Smooth muscle cell (in vitro differentiated cells): ENCODE measurements around the gene INO80. TPM values are rescaled to one million over a fixed set of nuclear protein-coding genes. Genes with fewer than 3 reads are reported as not detected.
"Not testable (repeated sequence)": the region's sequence is repeated elsewhere in the genome, so short reads cannot be mapped to it uniquely, and the experiment has no call there.

ENCODE experiments used
- DNase-seq: peaks from one replicate; lab custom pipeline; 2025; ENCODE audit not compliant: unreplicated experiment; lab: John Stamatoyannopoulos, UW
- H2AFZ ChIP-seq: fragments of 200-600 bp; sonication (generic); 2 replicates; pipeline ENCODE4 v1.6.0; 2016; ENCODE audit warnings: antibody characterized with exemption, low read depth, mild to moderate bottlenecking
- H3F3A ChIP-seq: fragments of 200-600 bp; sonication (generic); 2 replicates; pipeline ENCODE4 v1.6.0; 2017; ENCODE audit warnings: antibody characterized with exemption, low read depth
- H3K27ac ChIP-seq: fragments of 200-600 bp; sonication (generic); 2 replicates; pipeline ENCODE4 v1.5.1; 2016; ENCODE audit warnings: low read depth, mild to moderate bottlenecking
- H3K27me3 ChIP-seq: fragments of 200-600 bp; sonication (generic); 2 replicates; pipeline ENCODE4 v1.6.1; 2016; ENCODE audit warnings: low read depth, mild to moderate bottlenecking
- H3K36me3 ChIP-seq: fragments of 200-600 bp; sonication (generic); 2 replicates; pipeline ENCODE4 v1.5.1; 2016; ENCODE audit warnings: low read depth
- H3K4me1 ChIP-seq: fragments of 200-600 bp; sonication (generic); 2 replicates; pipeline ENCODE4 v1.5.1; 2016; ENCODE audit warnings: low read depth
- H3K4me2 ChIP-seq: fragments of 200-600 bp; sonication (generic); 2 replicates; pipeline ENCODE4 v1.6.0; 2016; ENCODE audit warnings: mild to moderate bottlenecking
- H3K4me3 ChIP-seq: fragments of 200-600 bp; sonication (generic); 2 replicates; pipeline ENCODE4 v1.5.1; 2016; ENCODE audit warnings: mild to moderate bottlenecking
- H3K79me2 ChIP-seq: fragments of 200-600 bp; sonication (generic); 2 replicates; pipeline ENCODE4 v1.6.0; 2016; ENCODE audit warnings: low read depth, mild to moderate bottlenecking
- H3K9ac ChIP-seq: fragments of 200-600 bp; sonication (generic); 2 replicates; pipeline ENCODE4 v1.6.0; 2016; ENCODE audit warnings: low read depth
- H3K9me3 ChIP-seq: fragments of 200-600 bp; sonication (generic); replicated peaks from 2 replicates; pipeline ENCODE4 v1.5.1; 2016; ENCODE audit warnings: low read depth
- H4K20me1 ChIP-seq: fragments of 200-600 bp; sonication (generic); 2 replicates; pipeline ENCODE4 v1.6.0; 2016; ENCODE audit warnings: low read depth
- CTCF ChIP-seq: fragments of 200-600 bp; sonication (generic); IDR thresholded peaks from 2 replicates; pipeline ENCODE4 v1.5.1; 2017; ENCODE audit warnings: borderline replicate concordance, mild to moderate bottlenecking, antibody characterized with exemption; ENCODE audit not compliant: insufficient read depth, poor library complexity, severe bottlenecking
- WGBS: methylation state at CpG from one replicate; pipeline ENCODE4 v1.1.7; 2016; ENCODE audit warnings: low lambda C conversion rate; 5-methylcytosine and 5-hydroxymethylcytosine counted together
- polyA plus RNA-seq: library from polyadenylated mRNA; unstranded; fragments of >200 nt; fragmentation: Nextera tagmentation; extraction: Ambion mirVana; gene quantifications from 2 replicates; pipeline ENCODE4 v1.2.1, GENCODE V29; 2016
- total RNA-seq: library from RNA; depleted of rRNA; stranded (reverse); fragments of >200 nt; gene quantifications from 2 replicates; pipeline ENCODE4 v1.2.3, GENCODE V29; 2014

INO80 gene
- total and polyA plus RNA-seq, 2 experiments from 2014 or later = 4.4 to 8.3 TPM

GRCh38 chr15:41150279-41150678, 34.2 kb upstream of the INO80 start:
- Histone ChIP-seq H3K9me3 (no peaks in the 10 kb centered on the region), H3K9ac (no peak overlapping the region), H3K4me3 (no peak overlapping the region), H3F3A (no peaks in the 10 kb centered on the region), H2AFZ (no peak overlapping the region), H3K36me3 (no peaks in the 10 kb centered on the region), H3K79me2 (no peaks in the 10 kb centered on the region), H4K20me1 (no peaks in the 10 kb centered on the region), H3K4me1 (no peaks in the 10 kb centered on the region), H3K27me3 (no peaks in the 10 kb centered on the region), H3K27ac (no peak overlapping the region), H3K4me2 (no peak overlapping the region)
- TF ChIP-seq CTCF = no peak
- WGBS = 86% methylated on average over 4 of the region's 4 CpGs
- DNase-seq = no peak

GRCh38 chr15:41148065-41148464, 32.0 kb upstream of the INO80 start:
- H2AFZ ChIP-seq = no peak overlapping the region
- H3K36me3 ChIP-seq = no peaks in the 10 kb centered on the region
- H3K27me3 ChIP-seq = no peaks in the 10 kb centered on the region
- WGBS = 94% methylated on average over 2 of the region's 2 CpGs
- no peaks in the 10 kb centered on the region for H4K20me1 ChIP-seq
- H3K4me3 ChIP-seq = no peak overlapping the region
- no peak overlapping the region for H3K4me2 ChIP-seq
- no peak for DNase-seq
- no peak overlapping the region for H3K9ac ChIP-seq
- no peaks in the 10 kb centered on the region for H3K4me1 ChIP-seq
- no peak for TF ChIP-seq CTCF
- H3F3A ChIP-seq = no peaks in the 10 kb centered on the region
- no peaks in the 10 kb centered on the region for H3K79me2 ChIP-seq
- H3K27ac ChIP-seq = no peak overlapping the region
- H3K9me3 ChIP-seq = no peaks in the 10 kb centered on the region

- DNase-seq = no peak
- TF ChIP-seq CTCF = no peak
- H3K9me3 ChIP-seq = no peaks in the 10 kb centered on the region
- H3K36me3 ChIP-seq = no peaks in the 10 kb centered on the region
- no peak overlapping the region for H3K4me2 ChIP-seq
- H3K27me3 ChIP-seq = no peaks in the 10 kb centered on the region
- no peak overlapping the region for H3K9ac ChIP-seq
- no peaks in the 10 kb centered on the region for H3F3A ChIP-seq
- H2AFZ ChIP-seq = no peak overlapping the region
- 95% methylated on average over 5 of the region's 5 CpGs for WGBS
- H4K20me1 ChIP-seq = no peaks in the 10 kb centered on the region
- H3K79me2 ChIP-seq = no peaks in the 10 kb centered on the region
- no peak overlapping the region for H3K27ac ChIP-seq
- H3K4me3 ChIP-seq = no peak overlapping the region
- no peaks in the 10 kb centered on the region for H3K4me1 ChIP-seq
These were observed 23.5 kb upstream of the INO80 start for GRCh38 chr15:41139619-41140018.

GRCh38 chr15:41139112-41139511, 23.0 kb upstream of the INO80 start:
- H3K4me1 ChIP-seq, H4K20me1 ChIP-seq, H3K4me2 ChIP-seq, H3K27me3 ChIP-seq, H3K27ac ChIP-seq, H3K79me2 ChIP-seq, H2AFZ ChIP-seq, H3K9me3 ChIP-seq, H3F3A ChIP-seq, DNase-seq, H3K36me3 ChIP-seq, H3K4me3 ChIP-seq, H3K9ac ChIP-seq: not testable (repeated sequence)
- 94% methylated on average over 7 of the region's 7 CpGs for WGBS

- not testable (repeated sequence) for H2AFZ ChIP-seq, H3K27ac ChIP-seq, H3K36me3 ChIP-seq, H3F3A ChIP-seq, H3K4me3 ChIP-seq, DNase-seq, H3K9me3 ChIP-seq, H4K20me1 ChIP-seq, H3K4me2 ChIP-seq, H3K79me2 ChIP-seq, H3K9ac ChIP-seq, H3K27me3 ChIP-seq, H3K4me1 ChIP-seq
- 81% methylated on average over 6 of the region's 6 CpGs for WGBS
These were observed 19.5 kb upstream of the INO80 start for GRCh38 chr15:41135580-41135979.
